Neural cell (in vitro differentiated cells): ENCODE data around the gene MYCT1.

ENCODE experiments used
- CTCF ChIP-seq: fragments of 450-650 bp; IDR thresholded peaks from 2 replicates; pipeline ENCODE4 v1.5.1; 2014; ENCODE audit warnings: antibody characterized with exemption, mild to moderate bottlenecking, moderate library complexity; ENCODE audit not compliant: poor library complexity, severe bottlenecking
- EZH2 ChIP-seq: fragments of 200-600, 300-800 bp; shearing (Covaris generic), sonication (generic); IDR thresholded peaks from 2 replicates; pipeline ENCODE4 v1.6.1; 2014; ENCODE audit warnings: antibody characterized with exemption, low read length, borderline replicate concordance, mild to moderate bottlenecking; ENCODE audit not compliant: insufficient read depth, poor library complexity, severe bottlenecking
- RAD21 ChIP-seq: fragments of 450-650 bp; conservative IDR thresholded peaks from 2 replicates; pipeline ENCODE4 v1.6.1; 2014; ENCODE audit warnings: antibody characterized with exemption, mild to moderate bottlenecking, moderate library complexity
- SMC3 ChIP-seq: fragments of 450-650 bp; conservative IDR thresholded peaks from 2 replicates; pipeline ENCODE4 v1.6.1; 2014; ENCODE audit warnings: antibody characterized with exemption, mild to moderate bottlenecking, moderate library complexity; ENCODE audit not compliant: poor library complexity

- TF ChIP-seq CTCF (no peak), EZH2 (no peak), SMC3 (no peak), RAD21 (no peak)
These were observed 71.5 kb downstream of the MYCT1 start for GRCh38 chr6:152769159-152769558.
